UCSD-AML1 (cell line): Measurements from ENCODE around the gene RAE1.
A peak's percentile ranks its signal among the peaks of the same experiment; 100 is the strongest.

Experiments used
- DNase-seq: peaks from one replicate; lab custom pipeline; 2025; ENCODE audit not compliant: unreplicated experiment; lab: John Stamatoyannopoulos, UW

Gene RAE1

GRCh38 chr20:57370316-57370715, 19.3 kb downstream of the RAE1 start:
- DNase-seq: no peak

GRCh38 chr20:57371363-57371762, 20.3 kb downstream of the RAE1 start:
- DNase-seq: no peak

GRCh38 chr20:57372157-57372556, 21.1 kb downstream of the RAE1 start:
- no peak for DNase-seq

GRCh38 chr20:57372581-57373350, 21.7 kb downstream of the RAE1 start:
- no peak for DNase-seq

GRCh38 chr20:57374343-57374930, 23.4 kb downstream of the RAE1 start:
- no peak for DNase-seq

- DNase-seq: no peak
Measured at GRCh38 chr20:57374931-57375651, 24.0 kb downstream of the RAE1 start.

- no peak for DNase-seq
Measured at GRCh38 chr20:57375652-57376230, 24.7 kb downstream of the RAE1 start.

- no peak for DNase-seq
Measured at GRCh38 chr20:57377350-57377749, 26.3 kb downstream of the RAE1 start.

- DNase-seq: no peak
Measured at GRCh38 chr20:57378107-57378506, 27.1 kb downstream of the RAE1 start.

GRCh38 chr20:57378646-57379262, 27.7 kb downstream of the RAE1 start:
- DNase-seq: no peak

GRCh38 chr20:57379263-57379647, 28.2 kb downstream of the RAE1 start:
- DNase-seq: no peak

GRCh38 chr20:57380081-57380750, 29.2 kb downstream of the RAE1 start:
- no peak for DNase-seq

GRCh38 chr20:57381596-57382503, 30.8 kb downstream of the RAE1 start:
- peak; percentile 74 for DNase-seq

- DNase-seq: no peak
Measured at GRCh38 chr20:57382516-57382915, 31.5 kb downstream of the RAE1 start.

- DNase-seq: no peak
Measured at GRCh38 chr20:57383447-57384347, 32.6 kb downstream of the RAE1 start.

GRCh38 chr20:57384486-57384885, 33.4 kb downstream of the RAE1 start:
- DNase-seq: no peak

- DNase-seq: no peak
Measured at GRCh38 chr20:57384953-57385761, 34.1 kb downstream of the RAE1 start.

- no peak for DNase-seq
Measured at GRCh38 chr20:57385940-57386339, 34.9 kb downstream of the RAE1 start.
